DMS153 (cell line): ENCODE data around the gene ARHGAP22.

Source experiments
- DNase-seq: peaks from one replicate; lab custom pipeline; 2025; lab: John Stamatoyannopoulos, UW

Gene ARHGAP22

GRCh38 chr10:48587819-48588218 is 17.1 kb downstream of the ARHGAP22 start:
- no peak for DNase-seq

- no peak for DNase-seq
These were observed 17.8 kb downstream of the ARHGAP22 start for GRCh38 chr10:48587101-48587500.

- DNase-seq: no peak
These were observed 21.9 kb downstream of the ARHGAP22 start for GRCh38 chr10:48582970-48583369.

- DNase-seq: no peak
These were observed 24.6 kb downstream of the ARHGAP22 start for GRCh38 chr10:48580236-48580635.

- no peak for DNase-seq
These were observed 25.5 kb downstream of the ARHGAP22 start for GRCh38 chr10:48579251-48579960.

- DNase-seq: no peak
These were observed 27.7 kb downstream of the ARHGAP22 start for GRCh38 chr10:48577158-48577557.

GRCh38 chr10:48576501-48576900 is 28.4 kb downstream of the ARHGAP22 start:
- no peak for DNase-seq

GRCh38 chr10:48575901-48576300 is 29.0 kb downstream of the ARHGAP22 start:
- no peak for DNase-seq

- no peak for DNase-seq
These were observed 30.0 kb downstream of the ARHGAP22 start for GRCh38 chr10:48574817-48575380.

- DNase-seq: no peak
These were observed 30.5 kb downstream of the ARHGAP22 start for GRCh38 chr10:48574322-48574796.

GRCh38 chr10:48573045-48573444 is 31.8 kb downstream of the ARHGAP22 start:
- no peak for DNase-seq

GRCh38 chr10:48572414-48572813 is 32.5 kb downstream of the ARHGAP22 start:
- DNase-seq: no peak

- DNase-seq: no peak
These were observed 36.3 kb downstream of the ARHGAP22 start for GRCh38 chr10:48568546-48568945.

GRCh38 chr10:48568131-48568530 is 36.7 kb downstream of the ARHGAP22 start:
- no peak for DNase-seq

GRCh38 chr10:48567346-48567745 is 37.5 kb downstream of the ARHGAP22 start:
- DNase-seq: no peak

GRCh38 chr10:48564466-48565160 is 40.3 kb downstream of the ARHGAP22 start:
- no peak for DNase-seq

- DNase-seq: no peak
These were observed 47.3 kb downstream of the ARHGAP22 start for GRCh38 chr10:48557511-48558123.

GRCh38 chr10:48556713-48557112 is 48.2 kb downstream of the ARHGAP22 start:
- DNase-seq: no peak

GRCh38 chr10:48556065-48556464 is 48.8 kb downstream of the ARHGAP22 start:
- DNase-seq: no peak

GRCh38 chr10:48555310-48556042 is 49.4 kb downstream of the ARHGAP22 start:
- DNase-seq: no peak

- DNase-seq: no peak
These were observed 50.2 kb downstream of the ARHGAP22 start for GRCh38 chr10:48554656-48555055.

- DNase-seq: no peak
These were observed 50.6 kb downstream of the ARHGAP22 start for GRCh38 chr10:48554246-48554645.
